Left lung (tissue), 10 donors: ENCODE data around the gene MAGI1. TPM values are rescaled to one million over a fixed set of nuclear protein-coding genes. Genes with fewer than 3 reads are reported as not detected.

Experiments used
- ATAC-seq: fragments of 200-7000 bp; cut with Tn5 transposase; one replicate; pipeline ENCODE4 v1.9.1; 2020; ENCODE audit warnings: moderate library complexity
- DNase-seq, 4 donors: peaks; one replicate each; pipeline ENCODE4 v3.0.0-alpha.2; 2013 to 2020
- H3K27ac ChIP-seq, 2 donors: fragments of 200-600 bp; sonication (generic) in 1 of 2; one replicate each; pipeline versions ENCODE4 v1.5.0 to v1.8.0; 2020 to 2021
- H3K27me3 ChIP-seq, 2 donors: fragments of 200-600 bp; sonication (generic) in 1 of 2; one replicate each; pipeline versions ENCODE4 v1.5.0 to v1.8.0; 2020 to 2021
- H3K36me3 ChIP-seq, 2 donors: fragments of 200-600 bp; sonication (generic) in 1 of 2; one replicate each; pipeline versions ENCODE4 v1.5.0 to v1.8.0; 2020 to 2021
- H3K4me1 ChIP-seq, 2 donors: fragments of 200-600 bp; one replicate each; pipeline ENCODE4 v1.8.0; 2021
- H3K4me3 ChIP-seq, 2 donors: fragments of 200-600 bp; sonication (generic) in 1 of 2; one replicate each; pipeline versions ENCODE4 v1.5.0 to v1.8.0; 2020 to 2021; ENCODE audit warnings: mild to moderate bottlenecking in 1 of 2
- H3K9me3 ChIP-seq, 2 donors: fragments of 200-600 bp; sonication (generic) in 1 of 2; one replicate each; pipeline versions ENCODE4 v1.5.0 to v1.8.0; 2020 to 2021
- intact Hi-C, 2 donors: fragments of 100-400 bp; cut with DNase I; formaldehyde crosslinking; loops; one replicate each; pipeline versions ENCODE4 v1.11.2 to v1.14.2; 2022
- polyA plus RNA-seq, 6 donors: library from polyadenylated mRNA; unstranded; fragments of 120-200 nt; gene quantifications; one replicate each; pipeline ENCODE4 v1.2.1, GENCODE V29; 2013; ENCODE audit not compliant: insufficient read length in 6 of 6
- total RNA-seq, 2 donors: library from RNA; stranded (reverse); fragmentation: NEBNext Ultra II Directional; extraction: Animal tissue kit (Norgen Biotek cat#: 25700); gene quantifications; one replicate each; pipeline ENCODE4 v1.2.1, GENCODE V29; 2021
- TF ChIP-seq, protein P1 (sequence below), 2 donors: fragments of 200-600 bp; sonication (generic) in 1 of 2; IDR thresholded peaks; one replicate each; pipeline versions ENCODE4 v1.5.0 to v1.8.0; 2021; ENCODE audit warnings: antibody characterized with exemption in 2 of 2
- donor health status: DM: no; HTN: yes; CAD: no.
- donor health status: DM: no; HTN: no; CAD: no.

The MAGI1 gene
- total and polyA plus RNA-seq, 8 donors: 25.4 to 32.0 (median 28.7) TPM

DNA sequence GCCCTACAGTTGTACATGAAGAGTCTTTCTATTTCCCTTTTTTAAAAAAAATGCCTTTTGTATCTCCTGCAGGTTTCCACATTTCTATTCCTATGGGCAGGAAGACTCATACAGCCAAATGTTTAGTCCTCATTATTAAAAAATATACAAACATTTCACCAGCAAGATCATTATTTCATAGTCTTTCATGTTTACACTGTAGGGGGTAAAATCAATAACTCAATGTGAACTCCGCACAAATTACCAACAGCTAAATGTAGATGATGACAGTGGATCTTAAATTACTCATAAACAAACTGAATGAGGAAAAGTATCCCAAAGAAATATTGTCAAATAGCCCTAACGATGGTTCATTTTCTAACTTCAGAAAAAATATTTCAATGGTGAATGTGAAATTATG lies 99.5 kb downstream of the MAGI1 start:
- TF ChIP-seq, protein P1, sequence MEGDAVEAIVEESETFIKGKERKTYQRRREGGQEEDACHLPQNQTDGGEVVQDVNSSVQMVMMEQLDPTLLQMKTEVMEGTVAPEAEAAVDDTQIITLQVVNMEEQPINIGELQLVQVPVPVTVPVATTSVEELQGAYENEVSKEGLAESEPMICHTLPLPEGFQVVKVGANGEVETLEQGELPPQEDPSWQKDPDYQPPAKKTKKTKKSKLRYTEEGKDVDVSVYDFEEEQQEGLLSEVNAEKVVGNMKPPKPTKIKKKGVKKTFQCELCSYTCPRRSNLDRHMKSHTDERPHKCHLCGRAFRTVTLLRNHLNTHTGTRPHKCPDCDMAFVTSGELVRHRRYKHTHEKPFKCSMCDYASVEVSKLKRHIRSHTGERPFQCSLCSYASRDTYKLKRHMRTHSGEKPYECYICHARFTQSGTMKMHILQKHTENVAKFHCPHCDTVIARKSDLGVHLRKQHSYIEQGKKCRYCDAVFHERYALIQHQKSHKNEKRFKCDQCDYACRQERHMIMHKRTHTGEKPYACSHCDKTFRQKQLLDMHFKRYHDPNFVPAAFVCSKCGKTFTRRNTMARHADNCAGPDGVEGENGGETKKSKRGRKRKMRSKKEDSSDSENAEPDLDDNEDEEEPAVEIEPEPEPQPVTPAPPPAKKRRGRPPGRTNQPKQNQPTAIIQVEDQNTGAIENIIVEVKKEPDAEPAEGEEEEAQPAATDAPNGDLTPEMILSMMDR (IDR thresholded peaks at IDR 0.05): no peak
- Histone ChIP-seq H3K36me3 (no peaks in the 10 kb centered on the region), H3K27me3 (no peaks in the 10 kb centered on the region), H3K4me1 (peaks cover 0 to 3% of the 10 kb centered on the region in 2 donors), H3K4me3 (no peak overlapping the region), H3K9me3 (no peaks in the 10 kb centered on the region), H3K27ac (peak overlapping the region in 1 of 2 donors; percentile 15)
- intact Hi-C loops: no loop called here
- ATAC-seq (no peak), DNase-seq (no peak)

- Histone ChIP-seq H3K27ac (peak overlapping the region in 1 of 2 donors; percentile 18), H3K9me3 (no peaks in the 10 kb centered on the region), H3K27me3 (no peaks in the 10 kb centered on the region), H3K4me1 (peaks cover 0 to 3% of the 10 kb centered on the region in 2 donors), H3K36me3 (no peaks in the 10 kb centered on the region), H3K4me3 (no peak overlapping the region)
- TF ChIP-seq, protein P1 (IDR thresholded peaks at IDR 0.05): no peak
- intact Hi-C loops: no loop called here
- ATAC-seq: no peak
- no peak for DNase-seq
Measured at GRCh38 chr3:65938676-65939075, 100.0 kb downstream of the MAGI1 start.

DNA sequence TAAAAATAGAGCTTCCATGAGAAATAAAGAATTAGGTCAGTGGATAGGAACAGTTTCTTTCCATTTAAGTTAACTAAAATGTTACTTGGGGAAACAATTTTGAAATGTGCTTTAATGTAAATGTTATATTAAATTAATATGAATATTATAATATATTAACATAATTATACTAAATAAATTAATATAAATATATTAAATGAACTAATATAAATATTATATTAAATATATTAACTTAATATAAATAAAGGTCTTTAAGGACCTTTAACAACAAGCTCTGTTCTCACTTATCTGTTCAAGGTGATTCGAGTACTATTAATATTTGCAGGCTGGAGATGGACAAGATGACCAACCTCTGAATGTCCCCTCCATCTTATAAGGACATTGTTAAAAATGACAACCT lies 100.6 kb downstream of the MAGI1 start:
- H3K36me3 ChIP-seq: no peaks in the 10 kb centered on the region
- H3K27ac ChIP-seq: peak overlapping the region in 1 of 2 donors; percentile 18
- H3K27me3 ChIP-seq: no peaks in the 10 kb centered on the region
- H3K4me1 ChIP-seq: peaks cover 0 to 3% of the 10 kb centered on the region in 2 donors
- H3K9me3 ChIP-seq: peaks cover 0 to under 1% of the 10 kb centered on the region in 2 donors
- TF ChIP-seq, protein P1 (IDR thresholded peaks at IDR 0.05): no peak
- no peak overlapping the region for H3K4me3 ChIP-seq
- DNase-seq (no peak), ATAC-seq (no peak)
- intact Hi-C loops: no loop called here

- Histone ChIP-seq H3K27ac (peak overlapping the region; percentile 4 to 10), H3K9me3 (peaks cover 0 to 5% of the 10 kb centered on the region in 2 donors), H3K4me3 (no peak overlapping the region), H3K36me3 (no peaks in the 10 kb centered on the region), H3K4me1 (peaks cover 0 to 3% of the 10 kb centered on the region in 2 donors), H3K27me3 (no peaks in the 10 kb centered on the region)
- DNase-seq (no peak), ATAC-seq (peak; percentile 72)
- TF ChIP-seq, protein P1 (IDR thresholded peaks at IDR 0.05): no peak
- intact Hi-C loops: no loop called here
Measured at GRCh38 chr3:65936908-65937638, 101.6 kb downstream of the MAGI1 start.

GRCh38 chr3:65935724-65936123 lies 103.0 kb downstream of the MAGI1 start:
- TF ChIP-seq, protein P1 (IDR thresholded peaks at IDR 0.05): no peak
- peaks cover 0 to 3% of the 10 kb centered on the region in 2 donors for H3K4me1 ChIP-seq
- no peak for ATAC-seq
- H3K9me3 ChIP-seq: peaks cover 0 to 5% of the 10 kb centered on the region in 2 donors
- no peaks in the 10 kb centered on the region for H3K36me3 ChIP-seq
- no peaks in the 10 kb centered on the region for H3K27me3 ChIP-seq
- intact Hi-C loops: no loop called here
- H3K4me3 ChIP-seq: no peak overlapping the region
- H3K27ac ChIP-seq: no peak overlapping the region
- DNase-seq: no peak
